NCI-H128 (cell line): ENCODE measurements around the gene MRTO4.
"Not testable (repeated sequence)": the region's sequence is repeated elsewhere in the genome, so short reads cannot be mapped to it uniquely, and the experiment has no call there.

Experiments used
- DNase-seq: peaks from one replicate; lab custom pipeline; 2025; ENCODE audit not compliant: unreplicated experiment; lab: John Stamatoyannopoulos, UW

Gene MRTO4

DNA sequence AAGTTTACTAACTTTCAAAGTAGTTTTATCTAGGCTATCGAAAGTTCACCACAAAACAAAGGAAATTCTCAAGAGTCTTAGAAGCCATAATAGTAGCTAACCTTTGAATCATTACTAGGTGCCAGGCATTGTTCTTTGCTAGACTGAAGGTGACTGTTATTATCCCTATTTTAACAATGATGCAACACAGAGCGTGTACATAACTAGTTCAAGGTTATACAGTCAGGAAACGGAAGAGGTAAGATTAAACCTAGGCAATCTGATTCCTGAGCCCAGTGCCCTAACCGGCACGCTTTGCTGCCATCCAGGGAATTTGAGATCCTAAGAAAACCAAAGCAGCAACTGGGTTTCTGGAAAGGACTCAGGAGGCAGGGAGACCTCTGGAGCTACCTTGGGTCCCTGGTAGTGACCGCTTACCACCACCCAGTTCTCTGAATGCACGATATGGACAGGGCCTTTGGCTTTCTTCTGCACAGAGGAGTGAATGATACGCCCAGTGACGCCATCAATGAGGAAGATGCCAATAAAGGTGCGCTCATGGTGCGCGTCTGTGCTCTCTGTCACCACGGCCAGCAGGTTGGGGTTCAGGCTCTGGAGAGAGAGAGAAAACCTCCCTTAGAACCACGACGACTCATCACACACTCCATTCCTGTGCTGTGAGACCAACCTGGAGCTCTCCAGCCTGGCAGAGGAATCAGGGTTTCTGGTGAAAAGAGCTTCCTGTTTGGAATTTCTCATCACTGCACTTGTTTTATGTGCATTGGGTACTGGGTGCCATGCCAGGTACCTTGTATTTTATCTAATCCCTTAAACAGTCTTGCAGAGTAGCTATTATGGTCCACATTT, 28.4 kb upstream of the MRTO4 start:
- no peak for DNase-seq

DNA sequence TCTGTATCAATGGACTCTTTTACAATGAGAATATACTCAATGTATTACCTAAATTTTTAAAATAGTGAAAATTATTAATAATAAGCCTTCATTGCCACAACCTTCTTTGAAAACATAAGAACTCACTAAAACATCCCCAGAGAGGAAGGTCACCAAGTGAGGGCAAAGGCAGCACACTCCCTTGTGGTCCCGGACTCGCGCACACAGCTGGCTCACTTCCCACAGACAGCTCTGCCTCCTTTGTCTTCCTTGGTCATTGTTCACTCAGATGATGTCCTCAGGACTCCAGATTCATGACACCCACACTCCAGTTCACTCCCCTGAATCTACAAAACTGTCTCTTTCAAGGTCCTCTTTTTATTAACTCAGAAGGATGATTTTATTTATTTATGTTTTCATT, 22.4 kb upstream of the MRTO4 start:
- DNase-seq: no peak

DNA sequence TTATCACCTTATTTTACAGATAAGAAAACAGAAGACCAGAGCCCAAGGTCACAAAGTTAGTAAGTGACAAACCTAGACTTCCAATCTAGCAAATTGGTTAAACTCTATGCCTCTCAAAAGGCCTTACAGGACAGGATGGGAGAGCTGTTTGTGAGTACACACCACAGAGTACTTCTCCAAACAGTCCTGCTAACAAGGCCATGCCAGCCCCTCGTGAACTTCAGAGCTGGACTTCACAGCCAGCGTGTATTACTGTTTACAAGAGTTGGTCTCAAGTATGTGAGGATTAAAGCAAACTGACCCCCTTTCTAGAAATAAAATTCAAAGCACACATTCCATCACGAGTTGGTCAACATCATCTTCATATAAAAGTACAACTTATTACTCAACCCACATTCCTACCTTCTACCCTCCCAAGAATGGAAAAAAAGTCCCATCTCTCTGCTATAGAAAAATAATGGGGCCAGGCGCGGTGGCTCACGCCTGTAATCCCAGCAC, 21.7 kb upstream of the MRTO4 start:
- DNase-seq: no peak

DNA sequence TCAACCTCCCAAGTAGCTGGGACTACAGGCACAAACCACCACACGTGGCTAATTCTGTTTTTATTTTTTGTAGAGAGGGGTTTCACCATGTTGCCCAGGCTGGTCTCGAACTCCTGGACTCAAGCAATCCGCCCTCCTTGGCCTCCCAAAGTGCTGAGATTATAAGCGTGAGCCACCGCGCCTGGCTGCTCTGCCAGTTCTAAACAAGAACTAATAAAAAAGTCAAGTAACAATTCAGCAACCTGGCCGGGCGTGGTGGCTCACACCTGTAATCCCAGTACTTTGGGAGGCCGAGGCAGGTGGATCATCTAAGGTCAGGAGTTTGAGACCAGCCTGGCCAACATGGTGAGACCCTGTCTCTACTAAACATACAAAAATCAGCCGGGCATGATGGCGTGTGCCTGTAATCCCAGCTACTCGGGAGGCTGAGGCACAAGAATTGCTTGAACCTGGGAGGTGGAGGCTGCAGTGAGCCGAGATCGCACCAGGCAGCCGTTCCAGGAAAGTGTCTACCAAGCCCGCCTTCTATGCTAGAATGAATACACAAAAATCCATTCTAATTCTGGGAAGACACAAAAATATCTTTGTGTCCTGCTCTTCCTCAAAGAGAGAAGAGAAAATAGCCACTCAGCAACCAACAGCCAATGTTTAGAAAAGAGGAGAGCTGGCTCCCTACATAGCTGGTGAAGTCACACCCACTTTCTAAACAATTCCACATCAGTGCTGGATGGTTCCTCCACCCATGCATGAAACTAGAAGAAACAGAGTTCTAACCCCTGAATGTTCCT, 19.7 kb upstream of the MRTO4 start:
- DNase-seq: not testable (repeated sequence)

DNA sequence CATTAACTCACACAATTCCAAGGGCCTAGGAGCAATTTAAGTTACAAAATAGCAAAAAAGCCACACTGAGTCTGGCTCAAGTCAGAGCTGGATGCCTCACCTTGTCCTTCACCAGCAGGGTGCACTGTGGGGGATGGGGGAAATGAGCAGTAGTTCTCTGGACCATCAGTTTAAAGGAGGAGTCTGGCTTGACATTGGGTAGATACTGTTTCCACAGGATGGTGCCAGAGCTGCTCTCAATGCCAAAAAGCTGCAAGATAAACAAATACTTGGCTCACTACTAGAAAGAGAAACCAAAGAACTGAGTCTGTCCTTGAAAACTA, 19.1 kb upstream of the MRTO4 start:
- no peak for DNase-seq

DNA sequence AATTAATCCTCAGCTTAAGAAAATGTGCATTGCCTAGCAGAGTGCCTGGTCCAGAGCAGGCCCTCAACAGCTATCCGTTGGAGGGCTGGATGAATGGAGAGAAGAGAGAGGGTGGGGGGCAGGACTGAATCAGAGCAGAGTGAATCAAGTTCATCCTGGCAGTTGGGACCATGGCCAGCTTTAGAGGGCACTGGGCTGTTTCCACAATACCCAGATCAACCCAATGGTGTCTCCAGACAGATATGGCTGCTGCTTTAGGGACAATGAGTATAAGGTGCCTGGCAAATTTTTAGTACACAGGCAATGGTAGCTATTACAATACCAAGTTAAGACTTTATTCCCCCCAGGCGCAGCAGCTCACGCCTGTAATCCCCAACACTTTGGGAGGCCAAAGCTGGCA, 17.4 kb upstream of the MRTO4 start:
- DNase-seq: no peak

DNA sequence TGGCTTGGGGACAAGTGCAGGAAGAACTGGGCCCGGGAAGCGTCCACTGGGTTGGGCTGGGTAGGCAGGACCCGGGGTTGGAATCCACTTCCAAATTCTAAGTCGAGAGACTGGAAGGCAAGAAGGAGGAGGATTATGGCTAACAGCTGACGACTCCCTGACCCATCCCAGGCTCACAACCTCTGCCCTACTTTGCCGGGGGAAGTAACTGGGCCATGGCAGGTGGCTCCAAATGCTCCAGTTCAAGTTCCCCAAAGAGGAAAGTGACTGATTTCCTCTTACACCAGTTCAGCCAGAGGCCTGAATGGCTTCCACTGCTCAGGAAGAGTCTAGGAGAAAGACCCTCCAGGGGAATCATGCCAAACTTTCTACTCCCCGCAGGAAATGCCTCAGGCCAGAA, 11.7 kb upstream of the MRTO4 start:
- DNase-seq: no peak

DNA sequence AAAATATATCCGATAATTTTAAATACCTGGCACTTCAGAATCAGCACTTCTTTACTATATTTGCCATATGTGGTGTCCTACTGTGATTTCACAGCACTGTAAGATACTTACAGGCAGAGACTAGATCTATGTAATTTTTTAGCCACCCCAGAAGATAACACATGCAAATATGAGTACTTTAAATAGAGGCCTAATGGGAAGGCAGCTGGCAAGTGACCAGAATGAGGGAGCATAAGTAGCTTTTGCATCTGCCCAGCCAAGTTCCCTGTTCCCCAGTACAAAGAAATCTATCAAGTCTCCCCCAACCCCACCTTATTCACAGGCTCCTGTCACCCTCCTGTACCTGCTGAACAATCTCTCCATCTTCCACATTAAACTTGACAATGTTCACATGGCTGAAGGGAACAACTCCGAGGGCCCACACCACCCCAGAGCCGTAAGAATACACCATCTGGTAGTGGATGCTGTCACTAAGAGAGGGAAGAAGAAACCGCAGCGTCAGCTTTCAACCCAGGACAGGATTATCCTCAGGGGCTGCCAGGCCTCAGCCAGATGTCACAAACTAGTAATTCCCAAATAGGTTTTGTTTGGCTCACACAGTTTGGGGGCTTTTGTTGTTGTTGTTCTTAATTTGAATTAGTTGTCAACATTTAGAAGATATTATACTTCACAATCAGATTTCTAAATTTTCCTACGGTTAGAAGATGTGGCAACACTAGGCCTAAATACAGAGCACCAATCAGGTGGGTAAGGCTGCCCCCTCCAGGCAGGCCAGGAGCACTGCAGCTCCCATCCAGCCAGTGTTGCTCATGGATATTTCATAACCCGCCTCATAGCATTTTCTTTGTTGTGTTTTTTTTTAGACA, 10.7 kb upstream of the MRTO4 start:
- DNase-seq: no peak

DNA sequence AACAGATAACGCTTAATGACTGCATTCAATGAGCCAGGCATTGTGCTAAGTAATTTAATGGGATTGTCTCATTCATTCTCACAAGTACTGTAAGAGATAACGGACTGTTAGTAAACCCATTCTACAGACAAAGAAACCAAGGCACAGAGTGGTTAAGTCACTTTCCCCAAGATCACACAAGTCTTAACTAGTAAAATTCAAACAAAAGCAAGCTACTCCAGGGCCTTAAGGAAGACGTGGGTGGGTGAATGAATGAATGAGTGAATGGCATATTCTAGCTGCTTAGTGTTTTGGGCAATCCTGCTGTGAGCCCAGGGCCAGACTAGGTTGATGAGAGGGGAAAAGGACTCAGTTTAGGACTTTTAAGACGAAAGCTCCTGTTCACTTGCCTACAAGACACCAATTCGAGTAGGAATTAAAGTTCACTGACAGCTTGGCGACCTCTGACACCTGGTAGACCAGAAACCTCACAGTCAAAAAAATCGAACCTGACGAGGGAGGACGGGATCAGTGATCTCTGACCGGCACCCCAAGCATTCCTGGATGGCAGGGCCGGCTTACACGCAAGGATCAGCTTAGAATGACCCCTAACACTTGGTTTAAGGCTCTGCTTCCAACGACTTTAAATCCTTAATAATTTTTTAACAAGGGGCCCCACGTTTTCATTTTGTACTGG, 838 bp upstream of the MRTO4 start:
- no peak for DNase-seq

DNA sequence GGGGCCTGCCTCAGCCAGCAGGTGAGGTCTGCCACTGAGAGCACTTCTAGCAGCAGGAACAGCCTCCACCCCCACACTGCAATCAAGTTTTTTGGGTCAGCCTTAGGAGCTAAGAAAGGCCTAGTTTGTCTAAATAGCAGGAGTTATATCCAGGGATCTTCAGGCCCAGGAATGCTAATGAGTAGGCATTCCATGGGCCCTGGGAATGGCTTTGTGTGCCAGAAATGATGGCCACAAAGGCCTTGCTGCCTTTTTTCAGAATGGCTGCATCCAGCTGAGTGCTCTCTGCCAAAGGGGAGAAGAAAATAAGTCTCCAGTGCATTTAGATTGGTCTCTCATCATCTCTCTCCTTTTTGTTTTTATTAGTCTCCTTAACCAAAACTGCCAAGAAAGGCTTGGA, 2.8 kb downstream of the MRTO4 start:
- no peak for DNase-seq

DNA sequence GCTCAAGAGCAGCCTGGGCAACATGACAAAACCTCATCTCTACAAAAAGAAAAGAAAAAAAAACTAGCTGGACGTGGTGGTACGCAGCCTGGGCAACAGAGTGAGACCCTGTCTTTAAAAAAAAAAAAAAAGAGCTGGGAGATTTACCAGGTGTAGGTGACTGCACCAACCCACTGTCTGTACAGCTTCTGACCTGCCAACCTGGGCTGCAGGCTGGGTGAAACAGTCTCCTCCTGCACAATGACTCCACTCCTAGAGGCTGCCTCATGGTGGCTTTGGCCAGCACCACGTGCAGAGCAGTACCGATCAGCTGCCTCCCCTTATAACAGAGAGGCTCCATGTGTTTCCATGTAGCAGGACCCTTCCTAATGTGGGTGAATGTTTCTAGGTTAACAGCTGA, 3.7 kb downstream of the MRTO4 start:
- DNase-seq: no peak

DNA sequence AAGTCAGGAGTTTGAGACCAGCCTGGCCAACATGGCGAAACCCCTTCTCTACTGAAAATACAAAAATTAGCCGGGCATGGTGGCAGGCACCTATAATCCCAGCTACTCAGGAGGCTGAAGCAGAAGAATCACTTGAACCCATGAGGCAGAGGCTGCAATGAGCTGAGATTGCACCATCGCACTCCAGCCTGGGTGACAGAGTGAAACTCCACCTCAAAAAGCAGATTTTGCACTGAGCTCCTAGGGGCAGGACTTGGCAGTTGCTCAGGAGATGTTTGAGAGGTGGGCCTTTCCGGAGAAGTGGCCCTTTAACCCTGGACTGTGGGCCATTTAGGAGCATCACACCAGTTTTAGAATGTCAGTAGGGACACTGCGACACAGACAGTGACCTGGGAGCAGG, 4.7 kb downstream of the MRTO4 start:
- not testable (repeated sequence) for DNase-seq

DNA sequence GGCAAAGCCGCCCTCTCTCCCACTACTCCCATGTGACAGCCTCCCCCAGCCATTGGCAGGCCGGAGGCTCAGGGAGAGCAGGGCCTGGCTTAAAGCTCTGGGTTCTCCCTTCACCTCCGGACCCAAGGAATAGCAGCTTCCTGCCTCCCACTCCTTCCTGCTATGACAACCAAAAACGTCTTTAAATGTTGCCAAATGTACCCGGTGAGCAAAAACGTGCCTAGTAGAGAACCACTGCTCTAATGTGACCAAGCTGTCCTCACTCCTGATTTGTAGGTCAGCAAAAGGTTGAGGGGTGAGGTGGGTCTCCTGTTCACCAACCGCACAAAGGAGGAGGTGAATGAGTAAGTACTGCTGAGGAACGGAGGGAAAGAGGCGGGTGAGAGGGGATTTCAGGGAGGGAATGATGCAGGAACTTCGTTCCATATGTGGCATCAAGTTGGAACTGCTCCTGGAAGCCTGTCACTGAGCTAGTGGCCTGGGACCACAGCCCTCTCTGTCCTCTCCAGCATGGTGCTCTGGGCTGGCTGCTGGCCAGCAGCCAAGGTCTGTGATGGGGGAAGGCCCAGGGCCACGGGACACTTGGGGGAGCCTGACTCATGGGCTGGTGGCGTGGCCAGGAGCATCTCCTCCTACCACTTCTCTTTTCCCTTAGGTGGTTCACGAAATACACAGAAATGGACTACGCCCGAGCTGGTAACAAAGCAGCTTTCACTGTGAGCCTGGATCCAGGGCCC, 5.7 kb downstream of the MRTO4 start:
- DNase-seq: no peak

DNA sequence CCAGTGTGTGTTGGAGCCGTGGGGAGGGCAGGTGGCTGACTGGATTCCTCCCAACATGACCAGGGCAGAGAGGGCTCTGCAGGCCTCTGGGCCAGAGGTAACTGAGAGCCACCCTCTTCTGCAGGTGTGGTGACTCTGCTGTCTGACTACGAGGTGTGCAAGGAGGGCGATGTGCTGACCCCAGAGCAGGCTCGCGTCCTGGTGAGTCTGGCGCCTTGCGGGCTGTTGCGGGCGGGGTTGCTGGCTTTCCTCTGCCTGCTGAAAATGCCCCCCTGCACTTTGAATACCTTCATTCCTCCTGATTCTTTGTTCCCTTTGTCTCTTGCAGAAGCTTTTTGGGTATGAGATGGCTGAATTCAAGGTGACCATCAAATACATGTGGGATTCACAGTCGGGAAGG, 6.7 kb downstream of the MRTO4 start:
- DNase-seq: no peak

DNA sequence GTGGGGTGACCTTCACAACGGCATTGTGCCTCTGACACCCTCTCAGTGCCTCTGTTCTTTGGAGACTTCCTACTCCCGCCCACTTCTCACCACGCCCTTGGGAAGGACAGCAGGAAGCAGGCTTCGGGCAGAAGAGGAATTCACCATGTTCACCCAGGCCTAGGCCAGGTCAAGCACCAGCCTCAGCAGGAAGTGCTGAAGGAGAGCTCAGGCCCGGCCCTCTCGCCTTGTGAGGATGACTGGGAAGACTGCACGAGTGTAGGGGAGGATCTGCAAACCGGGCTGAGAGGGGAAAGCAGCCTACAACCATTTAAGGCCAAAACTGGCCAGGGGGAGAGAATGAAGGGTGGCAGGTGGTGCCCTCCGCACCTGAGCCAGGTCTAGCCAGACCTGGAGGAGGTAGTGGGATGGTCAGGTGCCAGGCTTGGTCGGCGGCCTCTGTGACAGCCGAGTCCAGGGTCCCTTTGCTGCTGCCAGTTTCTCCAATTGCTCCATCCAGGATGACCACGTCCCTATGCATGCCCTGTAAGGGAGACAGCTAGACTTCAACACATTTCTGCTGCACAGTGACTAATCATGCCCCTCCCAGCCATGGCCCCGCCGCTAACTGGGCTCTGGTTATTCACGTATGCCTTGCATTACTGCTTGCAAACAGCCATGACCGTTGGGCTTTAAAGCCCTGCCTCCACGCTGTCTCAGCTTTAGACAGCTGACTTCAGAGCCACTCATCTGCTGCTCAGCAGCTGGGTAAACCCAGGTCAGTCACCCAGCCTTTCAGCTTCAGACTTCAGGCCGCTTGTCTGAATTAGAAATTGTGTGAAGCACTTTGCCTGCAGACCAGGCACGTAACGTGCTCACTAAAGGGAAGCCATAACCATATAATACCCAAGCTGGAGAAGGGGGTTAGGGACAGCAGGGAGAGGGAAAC, 8.9 kb downstream of the MRTO4 start:
- no peak for DNase-seq

DNA sequence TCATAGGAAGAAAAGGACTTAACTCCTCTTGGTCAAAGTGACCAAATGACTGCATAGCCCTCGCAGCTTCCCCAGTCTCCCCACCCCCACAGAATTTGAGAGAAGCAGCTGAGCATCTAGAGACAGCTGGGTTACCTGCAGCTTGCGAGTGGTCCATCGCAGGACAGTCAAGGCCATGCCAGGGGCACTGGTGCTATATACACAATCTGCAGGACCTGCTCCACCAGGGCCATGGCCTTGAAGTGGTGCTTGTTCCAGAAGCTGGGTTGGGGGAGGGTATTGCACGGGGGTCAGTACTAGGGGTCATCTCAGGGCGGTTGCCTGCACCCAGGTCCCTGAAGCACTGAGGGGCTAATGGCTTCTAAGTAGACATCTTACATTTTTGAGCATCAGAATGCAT, 10.4 kb downstream of the MRTO4 start:
- no peak for DNase-seq

DNA sequence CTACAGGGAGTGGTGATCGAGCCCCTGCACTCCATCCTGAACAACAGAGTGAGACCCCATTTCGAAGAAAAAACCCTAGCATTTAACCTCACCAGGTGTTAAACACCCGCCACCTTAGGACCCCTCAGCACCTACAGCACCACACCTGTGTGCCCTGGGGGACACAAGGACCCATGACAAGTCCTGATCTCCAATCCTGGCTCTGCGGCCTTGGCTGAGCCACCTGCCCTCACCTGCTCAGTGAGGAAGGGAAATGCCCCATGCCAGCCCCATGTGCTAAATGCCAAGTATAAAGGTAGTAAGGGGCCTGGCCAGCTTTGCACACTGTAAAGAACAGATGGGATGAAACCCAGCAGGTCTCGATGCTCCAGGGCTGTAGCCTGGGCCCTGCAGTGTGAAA, 11.1 kb downstream of the MRTO4 start:
- no peak for DNase-seq

DNA sequence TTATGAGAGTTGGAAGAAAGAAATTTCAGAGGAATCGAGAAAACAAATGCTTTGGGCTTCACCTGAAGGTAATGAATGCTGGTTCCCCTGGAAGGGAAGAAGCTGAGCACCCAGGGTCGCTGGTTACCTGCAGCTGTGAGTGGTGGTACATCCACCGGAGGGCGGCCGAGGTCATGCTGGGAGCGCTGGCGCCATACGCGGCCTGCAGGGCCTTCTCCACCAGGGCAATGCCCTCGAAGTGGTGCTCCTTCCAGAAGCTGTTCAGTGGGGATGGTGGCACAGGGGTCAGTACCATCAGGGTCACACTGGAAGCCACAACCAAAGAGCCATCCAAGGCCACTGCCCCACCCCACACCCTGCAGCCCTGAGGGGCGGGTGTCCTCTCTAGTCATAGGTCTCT, 16.8 kb downstream of the MRTO4 start:
- no peak for DNase-seq
